GM12801 (cell line): ENCODE measurements around the gene PROM2.

Source experiments
- TF ChIP-seq, protein P1 (sequence below): IDR thresholded peaks from one replicate; pipeline ENCODE4 v1.5.1; 2011; ENCODE audit warnings: control low read depth; ENCODE audit not compliant: insufficient read length; ENCODE audit errors: extremely low read depth

The PROM2 gene

DNA sequence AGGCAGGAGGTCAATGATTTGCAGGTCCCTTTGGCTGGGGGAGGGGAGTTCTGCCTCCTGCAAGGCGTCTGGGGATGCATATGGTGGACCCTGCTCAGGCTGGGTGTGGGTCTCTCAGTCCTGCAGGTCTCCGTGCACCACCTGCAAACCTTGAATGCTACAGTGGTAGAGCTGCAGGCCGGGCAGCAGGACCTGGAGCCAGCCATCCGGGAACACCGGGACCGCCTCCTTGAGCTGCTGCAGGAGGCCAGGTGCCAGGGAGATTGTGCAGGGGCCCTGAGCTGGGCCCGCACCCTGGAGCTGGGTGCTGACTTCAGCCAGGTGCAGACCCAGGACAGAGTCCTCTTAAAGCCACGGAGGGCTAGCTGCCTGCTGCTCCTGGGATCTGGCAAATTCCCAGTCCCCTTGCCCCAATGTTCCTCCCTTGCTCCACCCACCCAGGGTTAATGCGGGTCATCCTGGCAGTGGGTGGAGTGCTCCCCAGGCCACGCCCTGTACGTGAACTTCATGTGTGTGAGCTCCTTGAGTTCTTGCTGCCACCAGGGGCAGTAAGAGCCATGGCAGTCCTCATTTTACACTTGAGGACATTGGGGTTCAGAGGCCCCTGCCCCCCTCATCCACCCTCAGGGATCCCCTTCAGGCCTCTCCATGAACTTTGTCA lies 3.1 kb downstream of the PROM2 start:
- TF ChIP-seq, protein P1, sequence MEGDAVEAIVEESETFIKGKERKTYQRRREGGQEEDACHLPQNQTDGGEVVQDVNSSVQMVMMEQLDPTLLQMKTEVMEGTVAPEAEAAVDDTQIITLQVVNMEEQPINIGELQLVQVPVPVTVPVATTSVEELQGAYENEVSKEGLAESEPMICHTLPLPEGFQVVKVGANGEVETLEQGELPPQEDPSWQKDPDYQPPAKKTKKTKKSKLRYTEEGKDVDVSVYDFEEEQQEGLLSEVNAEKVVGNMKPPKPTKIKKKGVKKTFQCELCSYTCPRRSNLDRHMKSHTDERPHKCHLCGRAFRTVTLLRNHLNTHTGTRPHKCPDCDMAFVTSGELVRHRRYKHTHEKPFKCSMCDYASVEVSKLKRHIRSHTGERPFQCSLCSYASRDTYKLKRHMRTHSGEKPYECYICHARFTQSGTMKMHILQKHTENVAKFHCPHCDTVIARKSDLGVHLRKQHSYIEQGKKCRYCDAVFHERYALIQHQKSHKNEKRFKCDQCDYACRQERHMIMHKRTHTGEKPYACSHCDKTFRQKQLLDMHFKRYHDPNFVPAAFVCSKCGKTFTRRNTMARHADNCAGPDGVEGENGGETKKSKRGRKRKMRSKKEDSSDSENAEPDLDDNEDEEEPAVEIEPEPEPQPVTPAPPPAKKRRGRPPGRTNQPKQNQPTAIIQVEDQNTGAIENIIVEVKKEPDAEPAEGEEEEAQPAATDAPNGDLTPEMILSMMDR, result no peak

DNA sequence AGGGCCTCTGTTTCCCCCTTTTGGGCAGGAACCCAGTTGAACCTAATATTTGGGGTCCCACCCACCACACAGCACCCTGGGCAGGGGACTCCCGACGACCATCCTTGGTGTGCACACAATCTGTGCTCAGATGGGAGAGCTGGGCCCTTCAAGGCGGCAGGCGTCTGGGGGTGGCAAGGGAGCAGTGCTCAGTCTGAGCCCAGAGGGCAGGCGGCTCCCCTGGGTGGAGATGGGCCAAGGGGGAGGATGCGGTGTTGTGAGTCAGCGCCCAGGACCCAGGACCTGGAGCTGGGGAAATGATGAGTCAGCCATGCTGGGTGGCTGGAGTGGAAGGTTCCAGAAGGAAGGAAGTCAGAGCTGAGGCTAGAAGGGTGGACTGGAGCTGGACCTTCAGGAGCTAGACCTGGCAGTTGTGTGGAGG lies 3.8 kb downstream of the PROM2 start:
- TF ChIP-seq, protein P1, result no peak

DNA sequence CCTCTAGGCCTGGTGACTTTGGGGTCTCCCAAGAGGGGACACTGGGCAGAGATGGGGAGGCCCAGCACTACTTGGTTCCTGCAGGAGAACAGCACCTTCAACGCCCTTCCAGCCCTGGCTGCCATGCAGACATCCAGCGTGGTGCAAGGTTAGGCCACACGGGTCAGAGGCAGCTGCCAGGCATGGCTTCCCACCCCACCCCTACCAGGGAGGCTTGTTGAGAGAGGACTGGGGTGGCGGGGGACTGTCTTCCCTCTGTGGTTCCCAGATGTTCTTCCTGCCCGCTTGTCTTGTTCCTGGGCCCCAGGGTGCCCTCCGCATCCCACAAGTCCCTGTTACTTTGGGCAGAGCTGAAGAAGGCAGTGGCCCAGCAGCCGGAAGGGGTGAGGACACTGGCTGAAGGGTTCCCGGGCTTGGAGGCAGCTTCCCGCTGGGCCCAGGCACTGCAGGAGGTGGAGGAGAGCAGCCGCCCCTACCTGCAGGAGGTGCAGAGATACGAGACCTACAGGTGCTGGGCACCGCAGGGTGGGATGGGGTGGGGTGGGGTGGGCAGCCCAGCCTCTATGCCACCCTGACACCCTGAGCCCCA lies 4.5 kb downstream of the PROM2 start:
- TF ChIP-seq, protein P1, result no peak

DNA sequence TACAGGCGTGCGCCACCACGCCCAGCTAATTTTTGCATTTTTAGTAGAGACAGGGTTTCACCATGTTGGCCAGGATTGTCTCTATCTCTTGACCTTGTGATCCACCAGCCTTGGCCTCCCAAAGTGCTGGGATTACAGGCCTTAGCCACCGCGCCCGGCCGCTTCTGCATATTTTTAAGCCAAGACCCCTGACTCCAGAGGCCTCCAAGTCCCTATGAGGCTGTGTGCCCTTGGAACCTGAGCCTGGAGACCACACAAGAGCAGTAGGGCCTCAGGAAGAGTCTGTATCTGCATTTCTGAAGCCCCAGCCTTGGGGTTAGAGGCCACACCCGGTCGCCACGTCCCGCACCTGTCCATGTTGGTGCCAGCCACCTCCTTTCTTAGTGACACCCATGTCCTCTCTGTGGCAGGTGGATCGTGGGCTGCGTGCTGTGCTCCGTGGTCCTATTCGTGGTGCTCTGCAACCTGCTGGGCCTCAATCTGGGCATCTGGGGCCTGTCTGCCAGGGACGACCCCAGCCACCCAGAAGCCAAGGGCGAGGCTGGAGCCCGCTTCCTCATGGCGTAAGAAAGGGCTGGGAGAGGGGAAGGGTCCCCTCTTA lies 5.3 kb downstream of the PROM2 start:
- TF ChIP-seq, protein P1, result no peak

DNA sequence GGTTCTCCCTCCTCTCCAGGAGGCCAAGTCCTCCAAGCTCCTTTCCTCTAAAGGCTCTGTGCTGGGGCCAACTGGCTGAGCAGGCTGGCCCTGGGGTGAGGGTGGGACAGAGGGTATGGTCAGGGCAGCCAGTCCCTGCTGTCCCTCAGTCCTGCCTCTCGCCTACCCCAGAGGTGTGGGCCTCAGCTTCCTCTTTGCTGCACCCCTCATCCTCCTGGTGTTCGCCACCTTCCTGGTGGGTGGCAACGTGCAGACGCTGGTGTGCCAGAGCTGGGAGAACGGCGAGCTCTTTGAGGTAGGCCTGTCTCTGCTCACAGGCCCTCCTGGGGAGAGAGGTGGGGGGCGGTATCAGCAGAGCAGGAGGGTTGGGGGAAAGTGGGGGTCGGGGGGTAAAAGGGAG lies 6.8 kb downstream of the PROM2 start:
- TF ChIP-seq, protein P1, result no peak

DNA sequence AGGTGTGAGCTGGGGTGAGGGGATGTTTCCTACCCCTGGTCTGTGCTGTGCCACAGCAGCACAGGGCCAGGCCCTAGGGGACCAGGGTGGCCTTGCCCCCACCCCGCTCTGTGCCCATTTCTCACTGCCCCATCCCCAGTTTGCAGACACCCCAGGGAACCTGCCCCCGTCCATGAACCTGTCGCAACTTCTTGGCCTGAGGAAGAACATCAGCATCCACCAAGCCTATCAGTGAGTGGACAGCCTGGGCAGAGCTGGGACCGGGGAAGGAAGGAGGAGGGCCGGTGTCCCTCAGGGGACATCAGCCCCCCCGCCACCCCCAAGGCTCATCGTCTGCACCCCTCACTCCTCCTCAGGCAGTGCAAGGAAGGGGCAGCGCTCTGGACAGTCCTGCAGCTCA lies 7.5 kb downstream of the PROM2 start:
- TF ChIP-seq, protein P1, result no peak

DNA sequence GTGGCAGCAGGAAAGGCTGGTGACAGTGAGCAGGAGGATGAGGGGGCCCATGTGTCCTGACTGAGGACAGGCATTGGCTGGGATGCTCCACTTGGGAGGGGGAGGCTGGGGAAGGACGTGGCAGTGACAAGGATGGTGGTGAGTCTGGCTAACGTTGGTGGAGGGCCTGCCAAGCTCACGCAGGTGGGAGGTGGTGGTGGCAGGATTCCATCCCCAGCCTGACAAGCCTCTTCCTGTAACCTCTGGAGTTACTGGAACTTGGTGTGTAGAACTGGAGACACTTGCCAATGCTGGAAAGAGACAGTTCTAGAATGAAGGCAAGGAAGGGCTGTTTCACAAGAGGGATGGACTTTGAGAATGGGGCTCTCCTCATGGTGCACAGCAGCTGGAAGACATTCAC lies 8.2 kb downstream of the PROM2 start:
- TF ChIP-seq, protein P1, result no peak
